Measurements from ENCODE around the gene TCEA2. TPM values are rescaled to one million over a fixed set of nuclear protein-coding genes. Genes with fewer than 3 reads are reported as not detected.

Gene TCEA2
- total RNA-seq, 4 donors from 2014 or later: 5.6 to 94.3 (median 14.8) TPM

DNA sequence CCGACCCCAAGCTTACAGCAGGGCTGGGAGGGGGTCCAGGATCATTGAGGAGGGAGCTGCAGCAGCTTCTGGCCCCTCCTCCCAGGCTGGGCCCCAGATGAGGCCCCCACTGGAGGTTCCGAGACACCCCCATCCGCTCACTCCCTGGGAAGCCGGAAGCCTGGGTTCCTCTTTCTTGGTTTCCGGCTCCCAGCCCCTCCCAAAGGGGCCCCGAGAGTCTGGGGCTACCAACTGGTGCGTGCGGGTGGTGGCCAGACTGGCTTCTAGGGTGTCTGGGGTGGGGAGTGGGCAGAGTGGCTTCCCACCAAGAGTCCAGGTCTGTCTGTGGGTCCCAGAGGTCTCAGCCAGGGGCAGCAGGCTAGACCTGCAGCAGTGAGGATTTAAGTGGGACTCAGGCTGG is 14.1 kb downstream of the TCEA2 start:
- Histone ChIP-seq H3K4me3 (peak overlapping the region in 2 of 4 donors; percentile 15 to 84), H3K9me3 (no peaks in the 10 kb centered on the region), H3K27ac (peak overlapping the region; percentile 59 to 78 (median 76)), H3K36me3 (no peaks in the 10 kb centered on the region), H3K4me1 (peaks cover 9 to 23% (median 15%) of the 10 kb centered on the region in 4 donors), H3K27me3 (peaks cover 27% of the 10 kb centered on the region)
- in situ Hi-C loops (cut with MboI; ENCODE audit: low pct_ligation_motif_present in 1 of 4, low pct_unique_long_range_greater_than_20kb in 1 of 4, low sequenced_read_pairs in 3 of 4) (no loop called here), intact Hi-C loops (cut with DNase I; ENCODE audit: low total_unique reads) (no loop called here)
- TF ChIP-seq POLR2AphosphoS5 (IDR thresholded peaks at IDR 0.05) (no peak), POLR2A (IDR thresholded peaks at IDR 0.05) (no peak), EP300 (IDR thresholded peaks at IDR 0.05; ENCODE audit: low read depth) (no peak), CTCF (IDR thresholded peaks at IDR 0.05) (no peak)
- peak; percentile 48 for DNase-seq
- 80% methylated on average over 8 of the region's 8 CpGs; no CpG with 5 or more reads in 1 of the 2 donors for WGBS, 2 donors (ENCODE audit: low coverage in 1 of 2)

GRCh38 chr20:64077541-64077875 is 14.5 kb downstream of the TCEA2 start:
- Histone ChIP-seq H3K4me1 (peaks cover 9 to 27% (median 15%) of the 10 kb centered on the region in 4 donors), H3K9me3 (no peaks in the 10 kb centered on the region), H3K36me3 (no peaks in the 10 kb centered on the region), H3K27ac (peak overlapping the region; percentile 59 to 78 (median 76)), H3K27me3 (peaks cover 31% of the 10 kb centered on the region), H3K4me3 (peak overlapping the region in 2 of 4 donors; percentile 15 to 84)
- TF ChIP-seq EP300 (IDR thresholded peaks at IDR 0.05; ENCODE audit: low read depth) (no peak), POLR2AphosphoS5 (IDR thresholded peaks at IDR 0.05) (no peak), CTCF (IDR thresholded peaks at IDR 0.05) (no peak), POLR2A (IDR thresholded peaks at IDR 0.05) (no peak)
- DNase-seq: no peak
- intact Hi-C loops (cut with DNase I; ENCODE audit: low total_unique reads): no loop called here
- in situ Hi-C loops (cut with MboI; ENCODE audit: low pct_ligation_motif_present in 1 of 4, low pct_unique_long_range_greater_than_20kb in 1 of 4, low sequenced_read_pairs in 3 of 4): no loop called here
- 51% methylated on average over 3 of the region's 7 CpGs; no CpG with 5 or more reads in 1 of the 2 donors for whole genome bisulfite sequencing, 2 donors (ENCODE audit: low coverage in 1 of 2)

GRCh38 chr20:64077876-64078551 is 15.0 kb downstream of the TCEA2 start:
- Histone ChIP-seq H3K27ac (peak overlapping the region; percentile 59 to 78 (median 76)), H3K4me3 (peak overlapping the region in 3 of 4 donors; percentile 56 to 84 (median 74)), H3K9me3 (no peaks in the 10 kb centered on the region), H3K4me1 (peaks cover 9 to 30% (median 15%) of the 10 kb centered on the region in 4 donors), H3K36me3 (no peaks in the 10 kb centered on the region), H3K27me3 (peaks cover 36% of the 10 kb centered on the region)
- intact Hi-C loops (cut with DNase I; ENCODE audit: low total_unique reads) (no loop called here), in situ Hi-C loops (cut with MboI; ENCODE audit: low pct_ligation_motif_present in 1 of 4, low pct_unique_long_range_greater_than_20kb in 1 of 4, low sequenced_read_pairs in 3 of 4) (no loop called here)
- 40 to 47% methylated on average over 2 to 15 of the region's 15 CpGs for WGBS, 2 donors (ENCODE audit: low coverage in 1 of 2)
- TF ChIP-seq POLR2A (IDR thresholded peaks at IDR 0.05) (no peak), EP300 (IDR thresholded peaks at IDR 0.05; ENCODE audit: low read depth) (no peak), CTCF (IDR thresholded peaks at IDR 0.05) (no peak), POLR2AphosphoS5 (IDR thresholded peaks at IDR 0.05) (no peak)
- DNase-seq: peak; percentile 68

- in situ Hi-C loops (cut with MboI; ENCODE audit: low pct_ligation_motif_present in 1 of 4, low pct_unique_long_range_greater_than_20kb in 1 of 4, low sequenced_read_pairs in 3 of 4): no loop called here
- H3K4me3 ChIP-seq: peak overlapping the region; percentile 56 to 84 (median 79)
- H3K36me3 ChIP-seq: no peaks in the 10 kb centered on the region
- 12% methylated on average over 4 of the region's 4 CpGs; no CpG with 5 or more reads in 1 of the 2 donors for WGBS, 2 donors (ENCODE audit: low coverage in 1 of 2)
- peak overlapping the region; percentile 59 to 78 (median 76) for H3K27ac ChIP-seq
- no peaks in the 10 kb centered on the region for H3K9me3 ChIP-seq
- no peak for DNase-seq
- intact Hi-C loops (cut with DNase I; ENCODE audit: low total_unique reads): no loop called here
- TF ChIP-seq POLR2AphosphoS5 (IDR thresholded peaks at IDR 0.05) (no peak), POLR2A (IDR thresholded peaks at IDR 0.05) (no peak), EP300 (IDR thresholded peaks at IDR 0.05; ENCODE audit: low read depth) (no peak), CTCF (IDR thresholded peaks at IDR 0.05) (no peak)
- peaks cover 45% of the 10 kb centered on the region for H3K27me3 ChIP-seq
- H3K4me1 ChIP-seq: peaks cover 13 to 38% (median 21%) of the 10 kb centered on the region in 4 donors
Observed at GRCh38 chr20:64078934-64079272, 15.9 kb downstream of the TCEA2 start.
